Left renal pelvis (tissue), 4 donors: ENCODE results near the gene FKBP8. TPM values are rescaled to one million over a fixed set of nuclear protein-coding genes. Genes with fewer than 3 reads are reported as not detected.

ENCODE experiments used
- DNase-seq, 4 donors: peaks; one replicate each; pipeline ENCODE4 v3.0.0-alpha.2; 2013; ENCODE audit warnings: low read depth in 4 of 4, low spot score in 3 of 4
- polyA plus RNA-seq, 4 donors: library from polyadenylated mRNA; unstranded; fragments of 120-200 nt; gene quantifications; one replicate each; pipeline ENCODE4 v1.2.1, GENCODE V29; 2013; ENCODE audit not compliant: insufficient read length in 4 of 4

Gene FKBP8
- polyA plus RNA-seq, 4 donors: 131 to 201 (median 173) TPM

GRCh38 chr19:18487576-18488402 is 55.6 kb downstream of the FKBP8 start:
- DNase-seq: no peak

GRCh38 chr19:18486746-18487145 is 56.6 kb downstream of the FKBP8 start:
- DNase-seq: no peak

- no peak for DNase-seq
Measured at GRCh38 chr19:18484992-18485391, 58.4 kb downstream of the FKBP8 start.

- DNase-seq: no peak
Measured at GRCh38 chr19:18483119-18483890, 60.1 kb downstream of the FKBP8 start.

Other genes with a start within 250 kb of the FKBP8 start
- 100 to 1,000 TPM in 1 of 4 donors, 10 to 100 TPM in 3; 58.7 to 105 (median 86.2) TPM for gene LSM4, start 220.5 kb downstream of the FKBP8 start, polyA plus RNA-seq
- 10 to 100 TPM; 15.5 to 26.2 (median 25.8) TPM for gene PGPEP1, start 203.0 kb downstream of the FKBP8 start, polyA plus RNA-seq
- gene GDF15, start 157.4 kb downstream of the FKBP8 start, polyA plus RNA-seq: 10 to 100 TPM in 2 of 4 donors, 1 to 10 TPM in 2; 1.1 to 23.7 (median 7.6) TPM
- 1 to 10 TPM in 2 of 4 donors, under 1 TPM in 2; 0.78 to 1.6 (median 1.1) TPM for gene LRRC25, start 146.0 kb downstream of the FKBP8 start, polyA plus RNA-seq
- 100 to 1,000 TPM in 1 of 4 donors, 10 to 100 TPM in 3; 68.0 to 128 (median 79.4) TPM for gene SSBP4, start 124.2 kb downstream of the FKBP8 start, polyA plus RNA-seq
- gene ISYNA1, start 105.4 kb downstream of the FKBP8 start, polyA plus RNA-seq: 100 to 1,000 TPM in 2 of 4 donors, 10 to 100 TPM in 2; 98.7 to 147 (median 103) TPM
- 10 to 100 TPM in 1 of 4 donors, 1 to 10 TPM in 3; 7.8 to 12.0 (median 9.0) TPM for gene ELL, start 21.5 kb downstream of the FKBP8 start, polyA plus RNA-seq
- 10 to 100 TPM; 56.2 to 70.8 (median 62.6) TPM for gene KXD1, start 14.3 kb upstream of the FKBP8 start, polyA plus RNA-seq
- 100 to 1,000 TPM; 751 to 855 (median 786) TPM for gene UBA52, start 28.3 kb upstream of the FKBP8 start, polyA plus RNA-seq
- 10 to 100 TPM; 17.4 to 50.8 (median 21.9) TPM for gene REX1BD, start 45.2 kb upstream of the FKBP8 start, polyA plus RNA-seq
- gene CRLF1, start 63.2 kb upstream of the FKBP8 start, polyA plus RNA-seq: 1 to 10 TPM; 3.0 to 7.5 (median 4.1) TPM
- 10 to 100 TPM in 1 of 4 donors, 1 to 10 TPM in 3; 3.1 to 22.5 (median 3.8) TPM for gene TMEM59L, start 69.3 kb upstream of the FKBP8 start, polyA plus RNA-seq
- gene KLHL26, start 93.5 kb upstream of the FKBP8 start, polyA plus RNA-seq: 10 to 100 TPM in 1 of 4 donors, 1 to 10 TPM in 3; 5.1 to 10.3 (median 6.4) TPM
- 10 to 100 TPM; 15.8 to 29.6 (median 17.5) TPM for gene CRTC1, start 140.1 kb upstream of the FKBP8 start, polyA plus RNA-seq
- under 1 TPM; 0.20 to 0.45 (median 0.29) TPM for gene COMP, start 247.7 kb upstream of the FKBP8 start, polyA plus RNA-seq